CD14-positive monocyte (primary cell): ENCODE data around the gene CACNG6. TPM values are rescaled to one million over a fixed set of nuclear protein-coding genes. Genes with fewer than 3 reads are reported as not detected.

Experiments
- DNase-seq, 3 donors: peaks; one replicate each; pipeline ENCODE4 v3.0.0-alpha.2; 2011 to 2022
- H2AFZ ChIP-seq: 2 replicates; pipeline ENCODE4 v1.6.0; 2012; ENCODE audit warnings: mild to moderate bottlenecking, low read depth, low read length, inconsistent platforms; ENCODE audit not compliant: insufficient read depth, poor library complexity, severe bottlenecking
- H3K27ac ChIP-seq, 2 donors: 1 replicate in 1 of 2; 2 replicates in 1 of 2; pipeline ENCODE4 v1.5.1; 2012 to 2013; ENCODE audit warnings: low read length in 2 of 2, control low read depth in 1 of 2, inconsistent platforms in 1 of 2, low read depth in 1 of 2, mild to moderate bottlenecking in 1 of 2
- H3K27me3 ChIP-seq, 2 donors: one replicate each; pipeline versions ENCODE4 v1.6.0 to v1.6.1; 2011 to 2013; ENCODE audit warnings: low read length in 2 of 2; ENCODE audit not compliant: control insufficient read depth in 2 of 2, insufficient read depth in 2 of 2
- H3K36me3 ChIP-seq, 2 donors: replicated peaks in 1 of 2; 1 replicate in 1 of 2; 2 replicates in 1 of 2; pipeline versions ENCODE4 v1.5.1 to v1.6.1; 2012 to 2013; ENCODE audit warnings: low read length in 2 of 2, control low read depth in 1 of 2, inconsistent platforms in 1 of 2, mild to moderate bottlenecking in 1 of 2; ENCODE audit not compliant: insufficient read depth in 2 of 2, control insufficient read depth in 1 of 2
- H3K4me1 ChIP-seq, 2 donors: 1 replicate in 1 of 2; 2 replicates in 1 of 2; pipeline versions ENCODE4 v1.5.1 to v1.6.1; 2012 to 2013; ENCODE audit warnings: low read length in 2 of 2, control low read depth in 1 of 2, inconsistent platforms in 1 of 2, mild to moderate bottlenecking in 1 of 2, moderate library complexity in 1 of 2; ENCODE audit not compliant: insufficient read depth in 2 of 2, control insufficient read depth in 1 of 2
- H3K4me2 ChIP-seq: replicated peaks from 2 replicates; pipeline ENCODE3; 2012; ENCODE audit warnings: low read length, moderate library complexity, mild to moderate bottlenecking; ENCODE audit not compliant: poor library complexity, severe bottlenecking; ENCODE audit errors: extremely low read depth
- H3K4me3 ChIP-seq, 3 experiments: fragments of 200-600 bp in 1 of 3; sonication (generic) in 1 of 3; replicated peaks in 1 of 3; 1 replicate in 2 of 3; 2 replicates in 1 of 3; pipeline ENCODE4 v1.5.1; 2011 to 2013; ENCODE audit warnings: low read length in 3 of 3, mild to moderate bottlenecking in 3 of 3, control low read depth in 2 of 3, low read depth in 2 of 3, inconsistent platforms in 1 of 3, moderate library complexity in 1 of 3
- H3K79me2 ChIP-seq: 2 replicates; pipeline ENCODE4 v1.6.0; 2012; ENCODE audit warnings: mild to moderate bottlenecking, control low read depth, inconsistent platforms, low read length, moderate library complexity; ENCODE audit not compliant: insufficient read depth
- H3K9ac ChIP-seq: 2 replicates; pipeline ENCODE4 v1.6.0; 2017; ENCODE audit warnings: low read length, mild to moderate bottlenecking; ENCODE audit not compliant: insufficient read depth, poor library complexity, severe bottlenecking
- H3K9me3 ChIP-seq, 2 donors: replicated peaks in 1 of 2; 1 replicate in 1 of 2; 2 replicates in 1 of 2; pipeline versions ENCODE4 v1.5.1 to v1.6.1; 2012 to 2013; ENCODE audit warnings: low read length in 2 of 2, control low read depth in 1 of 2; ENCODE audit not compliant: control insufficient read depth in 1 of 2, insufficient read depth in 1 of 2
- H4K20me1 ChIP-seq: 2 replicates; pipeline ENCODE4 v1.6.0; 2012; ENCODE audit warnings: mild to moderate bottlenecking, low read length, control low read depth, moderate library complexity; ENCODE audit not compliant: insufficient read depth
- H3K27ac Mint-ChIP-seq, 7 donors: one replicate each; pipeline ENCODE4 v1.8.0; 2020; ENCODE audit warnings: mild to moderate bottlenecking in 7 of 7, mixed read lengths in 7 of 7, moderate library complexity in 6 of 7, inconsistent platforms in 2 of 7
- H3K27me3 Mint-ChIP-seq, 3 donors: one replicate each; pipeline ENCODE4 v1.8.0; 2021 to 2022; ENCODE audit warnings: low read depth in 3 of 3, mild to moderate bottlenecking in 3 of 3, mixed read lengths in 3 of 3, moderate library complexity in 3 of 3, inconsistent platforms in 1 of 3
- H3K36me3 Mint-ChIP-seq, 2 donors: one replicate each; pipeline ENCODE4 v1.8.0; 2020; ENCODE audit warnings: mixed read lengths in 2 of 2, inconsistent platforms in 1 of 2, mild to moderate bottlenecking in 1 of 2
- H3K4me1 Mint-ChIP-seq: one replicate; pipeline ENCODE4 v1.8.0; 2020; ENCODE audit warnings: mild to moderate bottlenecking, mixed read lengths
- H3K4me3 Mint-ChIP-seq, 2 donors: one replicate each; pipeline ENCODE4 v1.8.0; 2020; ENCODE audit warnings: mild to moderate bottlenecking in 2 of 2, mixed read lengths in 2 of 2, moderate library complexity in 1 of 2
- H3K9me3 Mint-ChIP-seq, 7 donors: one replicate each; pipeline ENCODE4 v1.8.0; 2020 to 2022; ENCODE audit warnings: mixed read lengths in 7 of 7, mild to moderate bottlenecking in 6 of 7, moderate library complexity in 6 of 7, inconsistent platforms in 2 of 7
- WGBS: methylation state at CpG from one replicate; pipeline ENCODE4 v1.1.5; 2013; ENCODE audit warnings: missing lambda C conversion rate; ENCODE audit not compliant: insufficient coverage; 5-methylcytosine and 5-hydroxymethylcytosine counted together
- intact Hi-C, 2 donors: fragments of 100-400 bp; cut with micrococcal nuclease; formaldehyde crosslinking; loops; one replicate each; pipeline versions ENCODE4 v1.15.0 to v1.15.1; 2023
- polyA plus RNA-seq, 3 donors: library from polyadenylated mRNA; depleted of rRNA in 1 of 3; unstranded in 2 of 3; stranded (reverse) in 1 of 3; fragments of 300-500 nt in 2 of 3; fragments of >200 nt in 1 of 3; fragmentation: Illumina TruSeq in 2 of 3; gene quantifications; 1 replicate in 2 of 3; 2 replicates in 1 of 3; pipeline ENCODE4 v1.2.3, GENCODE V29; 2012 to 2021
- TF ChIP-seq, protein P1 (sequence below): fragments of 200-600 bp; IDR thresholded peaks from one replicate; pipeline ENCODE4 v1.8.0; 2022; ENCODE audit warnings: antibody characterized with exemption, mild to moderate bottlenecking

The CACNG6 gene
- polyA plus RNA-seq, 3 donors: 0.08 to 0.18 TPM; not detected in 1

DNA sequence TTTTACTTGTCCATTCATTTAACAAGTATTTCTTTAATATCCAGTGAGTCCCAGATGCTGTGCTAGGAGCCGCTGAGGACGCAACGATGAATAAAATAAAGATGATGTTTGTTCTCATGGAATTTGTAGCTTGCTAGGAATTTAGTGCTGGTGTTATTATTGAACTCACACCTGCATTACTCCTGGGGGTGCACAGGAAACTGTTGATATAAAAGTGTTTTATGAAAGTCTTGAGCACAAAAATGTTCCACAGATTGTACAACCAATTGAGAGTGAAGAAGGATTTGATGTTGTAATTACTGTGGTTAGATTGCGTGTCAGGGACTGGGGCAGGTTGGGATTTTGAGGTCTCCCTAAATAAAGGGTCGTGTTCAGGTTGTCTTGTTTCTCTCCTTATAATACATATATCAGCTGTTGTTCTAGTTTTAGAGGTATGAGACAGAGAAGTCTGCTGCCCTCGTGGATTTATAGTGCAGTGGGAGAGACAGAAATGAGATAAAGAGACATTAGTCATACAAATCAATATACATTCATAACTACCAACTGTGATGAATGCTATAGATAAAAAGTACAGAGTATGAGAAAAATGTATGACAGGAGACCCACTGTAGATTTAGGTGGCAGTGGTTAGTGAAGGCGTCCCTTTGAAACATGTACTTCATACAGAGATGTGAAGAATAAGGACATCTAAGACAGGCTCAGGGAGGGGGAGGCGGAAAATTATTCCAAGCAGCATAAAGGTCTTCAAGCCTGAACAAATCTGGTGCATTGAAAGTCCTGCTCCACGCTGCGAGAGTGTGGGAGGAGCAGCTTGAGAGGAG lies 11.3 kb downstream of the CACNG6 start:
- H2AFZ ChIP-seq: no peak overlapping the region
- H3K4me3 Mint-ChIP-seq: peak overlapping the region in 1 of 2 donors; percentile 47
- H3K9me3 ChIP-seq: no peaks in the 10 kb centered on the region
- H3K9ac ChIP-seq: no peak overlapping the region
- H3K36me3 Mint-ChIP-seq: no peaks in the 10 kb centered on the region
- intact Hi-C loops: no loop called here
- H3K4me1 Mint-ChIP-seq: peaks cover 8% of the 10 kb centered on the region
- H3K4me3 ChIP-seq: no peak overlapping the region
- H3K9me3 Mint-ChIP-seq: peaks cover 0 to 4% (median 0%) of the 10 kb centered on the region in 7 donors
- H4K20me1 ChIP-seq: no peaks in the 10 kb centered on the region
- H3K27me3 ChIP-seq: peaks cover 3 to 27% of the 10 kb centered on the region in 2 donors
- H3K4me1 ChIP-seq: peaks cover 0 to 7% of the 10 kb centered on the region in 2 donors
- H3K79me2 ChIP-seq: no peaks in the 10 kb centered on the region
- no peak overlapping the region for H3K4me2 ChIP-seq
- DNase-seq: no peak
- H3K27ac Mint-ChIP-seq: no peak overlapping the region
- 98% methylated on average over 4 of the region's 10 CpGs for WGBS
- H3K36me3 ChIP-seq: no peaks in the 10 kb centered on the region
- no peak overlapping the region for H3K27ac ChIP-seq
- TF ChIP-seq, protein P1, sequence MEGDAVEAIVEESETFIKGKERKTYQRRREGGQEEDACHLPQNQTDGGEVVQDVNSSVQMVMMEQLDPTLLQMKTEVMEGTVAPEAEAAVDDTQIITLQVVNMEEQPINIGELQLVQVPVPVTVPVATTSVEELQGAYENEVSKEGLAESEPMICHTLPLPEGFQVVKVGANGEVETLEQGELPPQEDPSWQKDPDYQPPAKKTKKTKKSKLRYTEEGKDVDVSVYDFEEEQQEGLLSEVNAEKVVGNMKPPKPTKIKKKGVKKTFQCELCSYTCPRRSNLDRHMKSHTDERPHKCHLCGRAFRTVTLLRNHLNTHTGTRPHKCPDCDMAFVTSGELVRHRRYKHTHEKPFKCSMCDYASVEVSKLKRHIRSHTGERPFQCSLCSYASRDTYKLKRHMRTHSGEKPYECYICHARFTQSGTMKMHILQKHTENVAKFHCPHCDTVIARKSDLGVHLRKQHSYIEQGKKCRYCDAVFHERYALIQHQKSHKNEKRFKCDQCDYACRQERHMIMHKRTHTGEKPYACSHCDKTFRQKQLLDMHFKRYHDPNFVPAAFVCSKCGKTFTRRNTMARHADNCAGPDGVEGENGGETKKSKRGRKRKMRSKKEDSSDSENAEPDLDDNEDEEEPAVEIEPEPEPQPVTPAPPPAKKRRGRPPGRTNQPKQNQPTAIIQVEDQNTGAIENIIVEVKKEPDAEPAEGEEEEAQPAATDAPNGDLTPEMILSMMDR: no peak
- peaks cover 41 to 50% (median 50%) of the 10 kb centered on the region in 3 donors for H3K27me3 Mint-ChIP-seq

DNA sequence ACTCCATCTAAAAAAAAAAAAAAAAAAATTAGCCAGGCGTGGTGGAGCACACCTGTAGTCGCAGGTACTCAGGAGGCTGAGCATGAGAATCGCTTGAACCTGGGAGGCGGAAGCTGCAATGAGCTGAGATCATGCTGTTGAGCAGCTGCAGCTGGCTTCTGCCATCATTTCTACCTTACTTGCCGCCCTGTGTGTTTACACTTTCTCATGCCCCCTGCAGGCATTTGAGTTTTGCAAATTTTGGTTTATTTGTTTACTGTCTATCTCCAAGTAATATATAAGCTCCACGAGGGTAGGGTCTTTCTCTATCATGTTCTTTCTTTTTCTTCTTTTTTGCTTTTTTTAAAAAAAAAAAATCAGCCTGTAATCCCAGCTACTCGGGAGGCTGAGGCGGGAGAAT lies 18.0 kb downstream of the CACNG6 start:
- Histone ChIP-seq H3K4me1 (peaks cover 0 to 8% of the 10 kb centered on the region in 2 donors), H3K79me2 (no peaks in the 10 kb centered on the region), H3K4me3 (no peak overlapping the region), H3K9ac (no peak overlapping the region), H3K27ac (no peak overlapping the region), H4K20me1 (no peaks in the 10 kb centered on the region), H3K4me2 (no peak overlapping the region), H3K9me3 (no peaks in the 10 kb centered on the region), H3K27me3 (peaks cover 0 to 17% of the 10 kb centered on the region in 2 donors), H3K36me3 (no peaks in the 10 kb centered on the region), H2AFZ (no peak overlapping the region)
- TF ChIP-seq, protein P1: no peak
- intact Hi-C loops: no loop called here
- DNase-seq: no peak
- peaks cover 39 to 55% (median 51%) of the 10 kb centered on the region in 3 donors for H3K27me3 Mint-ChIP-seq
- H3K27ac Mint-ChIP-seq: no peak overlapping the region
- WGBS: 100% methylated on average over 4 of the region's 8 CpGs
- H3K9me3 Mint-ChIP-seq: peaks cover 0 to 3% (median 0%) of the 10 kb centered on the region in 7 donors
- H3K4me3 Mint-ChIP-seq: peak overlapping the region in 1 of 2 donors; percentile 21
- no peaks in the 10 kb centered on the region for H3K36me3 Mint-ChIP-seq
- peaks cover 14% of the 10 kb centered on the region for H3K4me1 Mint-ChIP-seq
